DMS79 (cell line): Measurements from ENCODE around the gene OCA2.

Source experiments
- DNase-seq: peaks from one replicate; lab custom pipeline; 2025; lab: John Stamatoyannopoulos, UW

The OCA2 gene

GRCh38 chr15:28120359-28120640 lies 21.2 kb upstream of the OCA2 start:
- no peak for DNase-seq

- no peak for DNase-seq
These were observed 19.4 kb upstream of the OCA2 start for GRCh38 chr15:28118531-28118930.

- DNase-seq: no peak
These were observed 19.0 kb upstream of the OCA2 start for GRCh38 chr15:28118083-28118482.

GRCh38 chr15:28117432-28117990 lies 18.4 kb upstream of the OCA2 start:
- no peak for DNase-seq

GRCh38 chr15:28116521-28117431 lies 17.7 kb upstream of the OCA2 start:
- no peak for DNase-seq

- DNase-seq: no peak
These were observed 16.8 kb upstream of the OCA2 start for GRCh38 chr15:28115871-28116270.

GRCh38 chr15:28114721-28115622 lies 15.9 kb upstream of the OCA2 start:
- DNase-seq: no peak

- DNase-seq: no peak
These were observed 15.0 kb upstream of the OCA2 start for GRCh38 chr15:28114114-28114455.

GRCh38 chr15:28113394-28114113 lies 14.4 kb upstream of the OCA2 start:
- DNase-seq: no peak

- DNase-seq: no peak
These were observed 13.8 kb upstream of the OCA2 start for GRCh38 chr15:28112962-28113361.

GRCh38 chr15:28112101-28112760 lies 13.1 kb upstream of the OCA2 start:
- DNase-seq: no peak

GRCh38 chr15:28111543-28111942 lies 12.4 kb upstream of the OCA2 start:
- no peak for DNase-seq

- DNase-seq: no peak
These were observed 11.4 kb upstream of the OCA2 start for GRCh38 chr15:28110481-28110881.

- DNase-seq: no peak
These were observed 10.7 kb upstream of the OCA2 start for GRCh38 chr15:28109626-28110455.

GRCh38 chr15:28107904-28108275 lies 8.8 kb upstream of the OCA2 start:
- DNase-seq: no peak

GRCh38 chr15:28107111-28107903 lies 8.2 kb upstream of the OCA2 start:
- DNase-seq: no peak

- DNase-seq: no peak
These were observed 7.4 kb upstream of the OCA2 start for GRCh38 chr15:28106294-28107110.

- DNase-seq: no peak
These were observed 6.7 kb upstream of the OCA2 start for GRCh38 chr15:28105793-28106192.

- DNase-seq: no peak
These were observed 6.2 kb upstream of the OCA2 start for GRCh38 chr15:28105224-28105791.
